Dermis microvascular lymphatic vessel endothelial cell (primary cell): ENCODE measurements around the gene TMEM95. TPM values are rescaled to one million over a fixed set of nuclear protein-coding genes. Genes with fewer than 3 reads are reported as not detected.
"Not testable (repeated sequence)": the region's sequence is repeated elsewhere in the genome, so short reads cannot be mapped to it uniquely, and the experiment has no call there.

Experiments
- DNase-seq, 2 donors: peaks; one replicate each; pipeline versions ENCODE4 v3.0.0 to v3.0.0-alpha.2; 2010; ENCODE audit warnings: low read depth in 2 of 2
- total RNA-seq: library from RNA; depleted of rRNA; stranded (reverse); fragments of >200 nt; gene quantifications from 2 replicates; pipeline ENCODE4 v1.2.1, GENCODE V29; 2014

TMEM95 gene
- total RNA-seq, 1 donor from 2014 or later = not detected

- DNase-seq = no peak
Measured at GRCh38 chr17:7346761-7347614, 8.0 kb upstream of the TMEM95 start.

DNA sequence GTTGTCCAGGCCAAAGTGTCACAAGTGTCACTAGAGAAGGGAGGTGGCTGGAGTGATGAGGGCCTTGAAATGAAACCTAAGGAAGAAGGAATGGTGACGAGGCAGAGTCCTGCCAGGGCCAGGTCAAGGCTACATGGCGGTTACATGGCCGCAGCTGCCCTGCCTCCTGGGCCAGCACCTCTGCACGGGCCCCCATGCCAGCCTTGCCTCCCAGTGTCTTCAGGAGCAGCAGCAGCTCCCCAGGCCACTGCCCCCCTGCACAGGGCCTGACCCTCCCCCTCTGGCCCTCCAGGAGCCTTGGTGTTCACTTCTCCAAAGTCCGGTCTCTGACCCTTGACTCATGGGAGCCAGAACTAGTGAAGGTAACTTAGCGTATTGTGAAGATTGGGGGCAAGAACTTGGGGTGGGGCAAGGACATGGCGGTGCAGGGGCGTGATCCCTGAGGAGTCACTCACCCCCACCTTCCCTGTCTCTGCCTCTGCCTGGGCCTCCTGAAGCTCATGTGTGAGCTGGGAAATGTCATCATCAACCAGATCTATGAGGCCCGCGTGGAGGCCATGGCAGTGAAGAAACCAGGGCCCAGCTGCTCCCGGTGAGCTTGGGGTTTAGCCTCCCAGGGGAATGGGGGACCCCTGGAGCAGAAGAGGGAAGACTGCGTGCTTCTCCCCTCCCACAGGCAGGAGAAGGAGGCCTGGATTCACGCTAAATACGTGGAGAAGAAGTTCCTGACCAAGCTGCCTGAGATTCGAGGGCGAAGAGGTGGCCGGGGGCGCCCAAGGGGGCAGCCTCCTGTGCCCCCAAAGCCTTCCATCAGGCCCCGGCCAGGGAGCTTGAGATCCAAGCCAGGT, 7.1 kb upstream of the TMEM95 start:
- no peak for DNase-seq

- no peak for DNase-seq
Measured at GRCh38 chr17:7348478-7349242, 6.3 kb upstream of the TMEM95 start.

GRCh38 chr17:7351665-7352502, 3.1 kb upstream of the TMEM95 start, which contains the start of gene KCTD11:
KCTD11 (plus strand) TSS chr17:7352162.
- peak in 1 of 2 donors; percentile 75 for DNase-seq

- no peak for DNase-seq
Measured at GRCh38 chr17:7352503-7352889, 2.5 kb upstream of the TMEM95 start.

DNA sequence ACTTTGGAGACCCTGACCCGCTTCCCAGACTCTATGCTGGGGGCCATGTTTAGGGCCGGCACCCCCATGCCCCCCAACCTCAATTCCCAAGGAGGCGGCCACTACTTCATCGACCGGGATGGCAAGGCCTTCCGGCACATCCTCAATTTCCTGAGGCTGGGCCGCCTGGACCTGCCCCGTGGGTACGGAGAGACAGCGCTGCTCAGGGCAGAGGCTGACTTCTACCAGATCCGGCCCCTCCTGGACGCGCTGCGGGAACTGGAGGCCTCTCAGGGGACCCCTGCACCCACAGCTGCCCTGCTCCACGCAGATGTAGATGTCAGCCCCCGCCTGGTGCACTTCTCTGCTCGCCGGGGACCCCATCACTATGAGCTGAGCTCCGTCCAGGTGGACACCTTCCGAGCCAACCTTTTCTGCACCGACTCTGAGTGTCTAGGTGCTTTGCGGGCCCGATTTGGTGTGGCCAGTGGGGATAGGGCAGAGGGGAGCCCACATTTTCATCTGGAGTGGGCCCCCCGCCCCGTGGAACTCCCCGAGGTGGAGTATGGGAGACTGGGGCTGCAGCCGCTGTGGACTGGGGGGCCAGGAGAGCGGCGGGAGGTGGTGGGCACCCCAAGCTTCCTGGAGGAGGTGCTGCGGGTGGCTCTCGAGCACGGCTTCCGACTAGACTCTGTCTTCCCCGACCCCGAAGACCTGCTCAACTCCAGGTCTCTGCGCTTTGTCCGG, 1.9 kb upstream of the TMEM95 start:
- DNase-seq = no peak

GRCh38 chr17:7354262-7354843, 603 bp upstream of the TMEM95 start:
- DNase-seq = no peak

- no peak for DNase-seq
Measured at GRCh38 chr17:7355573-7355972, 617 bp downstream of the TMEM95 start.

- peak; percentile 64 to 74 for DNase-seq
Measured at GRCh38 chr17:7356072-7356549, 1.2 kb downstream of the TMEM95 start.

DNA sequence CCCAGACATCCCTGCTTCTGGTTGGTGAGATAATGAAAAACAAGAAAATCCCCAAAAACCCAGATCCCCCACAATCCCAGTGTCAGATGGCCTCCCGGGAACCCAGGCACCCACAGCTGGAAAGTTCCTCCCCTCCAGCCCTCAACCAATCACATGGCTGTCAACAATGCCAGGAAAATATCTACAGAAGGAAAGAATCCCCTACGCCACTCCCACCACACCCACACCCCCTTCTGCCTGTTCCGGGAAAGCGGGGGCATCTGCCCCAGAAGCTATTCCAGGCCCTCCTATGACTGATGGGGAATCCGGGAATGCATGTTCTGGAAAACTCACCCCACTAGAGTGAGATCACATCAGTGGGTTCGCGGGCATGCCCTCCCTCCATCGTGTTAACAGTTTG, 1.8 kb downstream of the TMEM95 start:
- no peak for DNase-seq

DNA sequence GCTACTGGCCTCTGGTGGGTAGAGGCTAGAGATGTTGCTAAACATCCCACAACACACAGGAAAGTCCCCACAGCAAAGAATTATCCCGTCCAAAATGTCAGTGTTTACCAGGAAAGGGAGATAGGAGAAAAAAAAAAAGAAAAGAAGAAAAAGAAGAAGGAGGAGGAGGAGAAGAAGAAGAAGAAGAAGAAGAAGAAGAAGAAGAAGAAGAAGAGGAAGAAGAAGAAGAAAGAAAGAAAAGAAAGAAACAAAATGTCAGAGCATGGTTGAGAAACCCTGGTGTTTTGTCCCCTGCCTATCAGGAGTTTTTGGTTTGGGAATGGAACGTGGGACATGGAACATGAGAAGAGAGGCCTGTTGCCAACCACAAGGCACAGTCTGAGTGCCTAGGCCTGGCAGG, 2.4 kb downstream of the TMEM95 start:
- DNase-seq = no peak

DNA sequence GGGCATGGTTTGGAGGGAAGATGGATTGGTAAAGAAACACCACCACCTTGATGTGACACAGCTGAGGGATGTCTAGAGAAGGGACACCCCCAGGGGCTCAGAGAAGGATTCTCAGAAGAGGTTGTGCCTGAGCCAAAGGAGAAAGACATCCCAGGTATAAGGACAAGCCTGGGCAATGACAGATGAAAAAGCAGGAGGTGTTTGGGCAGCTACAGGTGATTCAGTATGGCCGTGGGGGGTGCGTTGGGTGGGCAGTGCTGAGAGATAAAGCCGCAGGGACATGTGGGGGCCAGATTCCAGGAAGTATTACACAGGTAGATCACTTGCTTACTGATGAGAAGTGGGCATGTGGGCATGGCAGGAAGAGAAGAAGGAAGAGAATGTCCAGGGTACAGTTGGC, 7.0 kb downstream of the TMEM95 start:
- DNase-seq = no peak

GRCh38 chr17:7363311-7363710, 8.4 kb downstream of the TMEM95 start:
- no peak for DNase-seq

- DNase-seq = not testable (repeated sequence)
Measured at GRCh38 chr17:7365963-7366362, 11.0 kb downstream of the TMEM95 start.

DNA sequence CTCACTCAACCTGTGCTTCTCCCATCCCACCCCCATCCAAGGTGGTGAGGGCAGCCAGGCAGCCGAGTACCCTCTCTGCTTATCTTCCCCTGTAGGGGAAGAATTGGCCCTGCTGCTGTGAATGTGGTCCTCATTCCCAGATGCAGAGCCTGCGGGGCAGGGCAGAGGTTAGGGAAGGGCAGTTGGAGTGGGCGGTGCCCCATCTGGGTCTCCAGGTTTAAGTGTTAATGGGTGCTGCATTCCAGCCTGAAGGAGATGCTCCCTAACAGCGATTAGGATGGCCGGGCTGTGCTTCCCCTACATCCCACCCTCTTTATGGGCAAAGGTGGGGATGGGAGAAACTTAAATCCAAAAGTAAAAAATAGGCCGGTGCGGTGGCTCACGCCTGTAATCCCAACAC, 12.1 kb downstream of the TMEM95 start:
- DNase-seq = no peak

DNA sequence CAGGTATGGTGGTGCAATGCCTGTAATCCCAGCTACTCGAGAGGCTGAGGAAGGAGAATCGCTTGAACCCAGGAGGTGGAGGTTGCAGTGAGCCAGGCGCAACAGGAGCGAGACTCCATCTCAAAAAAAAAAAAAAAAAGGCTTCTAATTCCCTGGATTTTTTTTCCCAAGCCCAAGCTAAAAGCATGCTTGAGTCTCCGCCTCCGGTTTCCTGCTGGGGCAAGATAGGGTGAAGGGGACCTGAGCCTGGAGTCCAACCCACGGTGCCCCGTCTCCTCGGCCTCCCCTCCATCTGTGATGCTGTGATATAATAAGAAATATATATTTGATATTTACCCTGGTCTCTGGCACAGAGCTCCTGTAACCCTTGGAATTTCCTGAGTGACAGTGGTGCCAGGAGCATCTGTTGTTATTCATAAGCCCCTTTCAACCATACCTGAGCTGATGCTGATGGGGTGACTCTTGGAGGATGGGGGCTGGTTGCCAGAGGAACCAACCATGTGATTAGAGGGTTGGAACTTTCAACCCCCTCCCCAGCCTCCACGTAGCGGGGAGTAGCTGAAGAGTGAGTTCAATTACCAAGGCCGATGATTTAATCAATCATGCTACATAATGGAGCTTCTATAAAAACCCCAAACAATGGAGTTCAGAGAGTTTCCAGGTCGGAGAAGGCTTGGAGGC, 13.1 kb downstream of the TMEM95 start:
- no peak for DNase-seq

DNA sequence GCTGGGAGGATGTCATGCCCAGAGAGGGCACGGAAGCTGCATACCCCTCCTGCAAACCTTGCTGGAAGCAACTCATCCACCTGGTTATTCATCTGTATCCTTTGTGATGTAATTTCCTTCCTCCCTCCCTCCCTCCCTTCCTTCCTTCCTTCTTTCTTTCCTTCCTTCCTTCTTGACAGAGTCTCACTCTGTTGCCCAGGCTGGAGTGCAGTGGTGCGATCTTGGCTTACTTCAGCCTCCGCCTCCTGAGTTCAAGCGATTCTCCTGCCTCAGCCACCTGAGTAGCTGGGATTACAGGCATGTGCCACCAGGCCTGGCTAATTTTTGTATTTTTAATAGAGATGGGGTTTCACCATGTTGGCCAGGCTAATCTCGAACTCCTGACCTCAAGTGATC, 13.6 kb downstream of the TMEM95 start:
- DNase-seq = not testable (repeated sequence)

DNA sequence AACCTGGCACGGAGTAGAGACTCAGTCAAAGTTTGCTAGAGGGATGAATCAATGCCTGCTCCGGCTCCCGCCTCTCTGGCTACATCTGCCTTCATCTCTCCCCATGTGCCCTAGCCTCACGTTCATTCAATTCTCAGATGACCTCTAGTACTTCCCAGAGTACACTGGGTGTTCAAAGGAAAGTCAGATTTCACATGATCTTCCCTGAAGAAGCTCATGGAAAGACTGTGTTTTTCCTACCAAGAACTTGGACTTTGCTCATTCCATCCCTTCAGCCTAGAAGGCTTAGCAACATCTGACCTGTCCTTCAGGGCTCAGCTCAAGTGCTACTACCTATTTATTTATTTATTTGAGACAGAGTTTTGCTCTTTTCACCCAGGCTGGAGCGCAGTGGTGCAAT, 14.9 kb downstream of the TMEM95 start:
- DNase-seq = no peak

DNA sequence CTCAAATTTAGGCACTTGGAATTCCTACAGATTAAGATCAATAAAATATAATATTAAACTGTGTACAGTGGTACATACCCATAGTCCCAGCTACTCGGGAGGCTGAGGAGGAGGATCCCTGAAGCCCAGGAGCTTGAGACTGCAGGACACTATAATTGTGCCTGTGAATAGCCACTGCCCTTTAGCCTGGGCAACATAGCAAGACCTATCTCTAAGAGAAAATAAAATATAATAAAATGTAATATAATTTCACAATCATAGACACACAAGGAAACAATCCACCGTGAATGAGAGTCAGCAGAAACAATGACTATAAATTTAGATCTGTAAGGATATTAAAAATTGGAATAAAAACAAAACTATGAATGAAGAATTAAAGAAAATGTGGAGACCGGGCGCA, 15.9 kb downstream of the TMEM95 start:
- DNase-seq = no peak
